Ramos (cell line): ENCODE results near the gene MT1M.
"Not testable (repeated sequence)": the region's sequence is repeated elsewhere in the genome, so short reads cannot be mapped to it uniquely, and the experiment has no call there.

Experiments
- in situ Hi-C: fragments of 300-500 bp; cut with MboI; formaldehyde crosslinking; loops from one replicate; pipeline ENCODE4 v1.14.3; 2022; ENCODE audit warnings: low sequenced_read_pairs; ENCODE audit not compliant: unreplicated experiment

Gene MT1M

GRCh38 chr16:56645311-56645710, 12.9 kb downstream of the MT1M start:
- in situ Hi-C loops, result no loop called here

GRCh38 chr16:56645838-56646237, 13.4 kb downstream of the MT1M start:
- in situ Hi-C loops, result no loop called here

- in situ Hi-C loops, result no loop called here
These were observed 15.4 kb downstream of the MT1M start for GRCh38 chr16:56647641-56648431.

GRCh38 chr16:56649271-56649670, 16.8 kb downstream of the MT1M start:
- in situ Hi-C loops, result no loop called here

GRCh38 chr16:56649820-56650219, 17.4 kb downstream of the MT1M start:
- in situ Hi-C loops, result no loop called here

GRCh38 chr16:56651586-56651985, 19.1 kb downstream of the MT1M start, which contains the start of gene MT1B:
Gene MT1B, plus strand, starts transcription at chr16:56651886. Its CDS starts 68 bp downstream, at chr16:56651954.
- in situ Hi-C loops, result no loop called here

GRCh38 chr16:56652600-56652999, 20.1 kb downstream of the MT1M start:
- in situ Hi-C loops, result no loop called here

- in situ Hi-C loops, result no loop called here
These were observed 20.8 kb downstream of the MT1M start for GRCh38 chr16:56653218-56653617.

GRCh38 chr16:56657555-56658326, 25.3 kb downstream of the MT1M start, which contains the start of gene MT1F:
Gene MT1F, plus strand, starts transcription at chr16:56657959. Its CDS starts 100 bp downstream, at chr16:56658059.
- in situ Hi-C loops, result no loop called here

GRCh38 chr16:56658327-56658875, 25.9 kb downstream of the MT1M start:
- in situ Hi-C loops, result no loop called here

GRCh38 chr16:56662357-56663354, 30.2 kb downstream of the MT1M start:
- in situ Hi-C loops, result no loop called here

GRCh38 chr16:56664506-56664905, 32.0 kb downstream of the MT1M start:
- in situ Hi-C loops, result no loop called here

GRCh38 chr16:56665286-56666261, 33.1 kb downstream of the MT1M start:
- in situ Hi-C loops, result not testable (repeated sequence)

GRCh38 chr16:56667581-56668571, 35.4 kb downstream of the MT1M start, which contains the start of gene MT1G:
Gene MT1G, minus strand, starts transcription at chr16:56668065. Its CDS starts 72 bp downstream, at chr16:56667993.
- in situ Hi-C loops, result no loop called here

- in situ Hi-C loops, result no loop called here
These were observed 36.8 kb downstream of the MT1M start, which contains the start of gene MT1H for GRCh38 chr16:56669005-56669839. Gene MT1H, plus strand, starts transcription at chr16:56669814. Its CDS starts 71 bp downstream, at chr16:56669885.

GRCh38 chr16:56669840-56670619, 37.6 kb downstream of the MT1M start:
- in situ Hi-C loops, result no loop called here
